Trophoblast cell (in vitro differentiated cells and primary cell): ENCODE measurements around the gene RHOJ.

Source experiments
- DNase-seq, 2 donors: peaks; one replicate each; pipeline ENCODE4 v3.0.0-alpha.2; 2016
- H2AFZ ChIP-seq: 2 replicates; pipeline ENCODE4 v1.6.1; 2013; ENCODE audit warnings: low read length, moderate library complexity, mild to moderate bottlenecking; ENCODE audit not compliant: insufficient read depth, poor library complexity
- H2AK5ac ChIP-seq: 2 replicates; pipeline ENCODE4 v1.6.1; 2013; ENCODE audit warnings: mild to moderate bottlenecking, low read length
- H2BK120ac ChIP-seq: 2 replicates; pipeline ENCODE4 v1.6.1; 2013; ENCODE audit warnings: low read length, mild to moderate bottlenecking, moderate library complexity; ENCODE audit not compliant: insufficient read depth, poor library complexity
- H2BK12ac ChIP-seq: 2 replicates; pipeline ENCODE4 v1.6.1; 2013; ENCODE audit warnings: mild to moderate bottlenecking, low read length, moderate library complexity
- H2BK5ac ChIP-seq: 2 replicates; pipeline ENCODE4 v1.6.1; 2013; ENCODE audit warnings: low read length, low read depth, moderate library complexity, mild to moderate bottlenecking; ENCODE audit not compliant: poor library complexity
- H3K14ac ChIP-seq: 2 replicates; pipeline ENCODE4 v1.6.1; 2013; ENCODE audit warnings: mild to moderate bottlenecking, low read length
- H3K18ac ChIP-seq: 2 replicates; pipeline ENCODE4 v1.6.1; 2013; ENCODE audit warnings: mild to moderate bottlenecking, low read length
- H3K23ac ChIP-seq: 2 replicates; pipeline ENCODE4 v1.6.1; 2013; ENCODE audit warnings: low read length
- H3K27ac ChIP-seq: 2 replicates; pipeline ENCODE4 v1.5.1; 2013; ENCODE audit warnings: low read depth, mild to moderate bottlenecking, inconsistent platforms, low read length, moderate library complexity
- H3K27me3 ChIP-seq: 2 replicates; pipeline ENCODE4 v1.6.1; 2013; ENCODE audit warnings: inconsistent platforms, mild to moderate bottlenecking, low read length, moderate library complexity; ENCODE audit not compliant: insufficient read depth
- H3K36me3 ChIP-seq, 2 experiments: 1 replicate in 1 of 2; 2 replicates in 1 of 2; pipeline ENCODE4 v1.6.1; 2013; ENCODE audit warnings: low read length in 2 of 2, mild to moderate bottlenecking in 2 of 2, moderate library complexity in 1 of 2; ENCODE audit not compliant: insufficient read depth in 2 of 2, control insufficient read depth in 1 of 2
- H3K4ac ChIP-seq: 2 replicates; pipeline ENCODE4 v1.6.1; 2013; ENCODE audit warnings: low read depth, mild to moderate bottlenecking, low read length, moderate library complexity
- H3K4me1 ChIP-seq, 2 experiments: 1 replicate in 1 of 2; 2 replicates in 1 of 2; pipeline ENCODE4 v1.6.1; 2013; ENCODE audit warnings: low read length in 2 of 2, mild to moderate bottlenecking in 2 of 2, moderate library complexity in 1 of 2; ENCODE audit not compliant: insufficient read depth in 2 of 2, control insufficient read depth in 1 of 2
- H3K4me2 ChIP-seq: 2 replicates; pipeline ENCODE4 v1.6.1; 2013; ENCODE audit warnings: inconsistent platforms, mild to moderate bottlenecking, low read length, moderate library complexity
- H3K4me3 ChIP-seq: 2 replicates; pipeline ENCODE4 v1.5.1; 2013; ENCODE audit warnings: mild to moderate bottlenecking, low read depth, low read length, inconsistent platforms
- H3K79me1 ChIP-seq: one replicate; pipeline ENCODE4 v1.6.1; 2013; ENCODE audit warnings: low read length
- H3K79me2 ChIP-seq: 2 replicates; pipeline ENCODE4 v1.6.1; 2013; ENCODE audit warnings: low read length, mild to moderate bottlenecking; ENCODE audit not compliant: control insufficient read depth, insufficient read depth, poor library complexity
- H3K9ac ChIP-seq: 2 replicates; pipeline ENCODE4 v1.6.1; 2013; ENCODE audit warnings: mild to moderate bottlenecking, low read length
- H3K9me3 ChIP-seq: 2 replicates; pipeline ENCODE4 v1.6.1; 2013; ENCODE audit warnings: low read depth, mild to moderate bottlenecking, control low read depth, inconsistent platforms, low read length; ENCODE audit not compliant: insufficient read depth
- H4K12ac ChIP-seq: 2 replicates; pipeline ENCODE4 v1.6.1; 2013; ENCODE audit warnings: low read depth, mild to moderate bottlenecking, low read length, moderate library complexity
- H4K8ac ChIP-seq: 2 replicates; pipeline ENCODE4 v1.6.1; 2013; ENCODE audit warnings: low read depth, mild to moderate bottlenecking, low read length, moderate library complexity
- H4K91ac ChIP-seq: one replicate; pipeline ENCODE4 v1.6.1; 2013; ENCODE audit warnings: low read depth, mild to moderate bottlenecking, low read length, moderate library complexity
- WGBS: extraction: QIAGEN DNeasy Blood & Tissue Kit; methylation state at CpG from one replicate; pipeline ENCODE4 v1.1.7; 2013; ENCODE audit warnings: missing lambda C conversion rate; ENCODE audit not compliant: insufficient read length, insufficient coverage; ENCODE audit errors: extremely low coverage; 5-methylcytosine and 5-hydroxymethylcytosine counted together

RHOJ gene

GRCh38 chr14:63273717-63274655 lies 69.7 kb downstream of the RHOJ start:
- Histone ChIP-seq H3K4me1 (peaks cover 0 to 2% of the 10 kb centered on the region in 2 experiments), H3K9me3 (no peaks in the 10 kb centered on the region), H2BK120ac (no peak overlapping the region), H3K4me3 (no peak overlapping the region), H3K23ac (no peak overlapping the region), H2AFZ (no peak overlapping the region), H3K27me3 (no peaks in the 10 kb centered on the region), H3K4ac (no peak overlapping the region), H3K36me3 (no peaks in the 10 kb centered on the region), H3K27ac (no peak overlapping the region), H2AK5ac (no peak overlapping the region), H3K4me2 (no peak overlapping the region), H4K12ac (no peak overlapping the region), H3K9ac (no peak overlapping the region), H3K14ac (no peak overlapping the region), H4K8ac (no peak overlapping the region), H4K91ac (no peak overlapping the region), H3K79me2 (no peaks in the 10 kb centered on the region), H3K18ac (no peak overlapping the region), H2BK12ac (no peak overlapping the region), H2BK5ac (no peak overlapping the region), H3K79me1 (no peaks in the 10 kb centered on the region)
- no CpG with 5 or more reads among the region's 8 CpGs for WGBS
- peak in 1 of 2 donors; percentile 41 for DNase-seq

GRCh38 chr14:63275611-63276010 lies 71.4 kb downstream of the RHOJ start:
- Histone ChIP-seq H3K4ac (no peak overlapping the region), H4K8ac (no peak overlapping the region), H2BK5ac (no peak overlapping the region), H3K36me3 (no peaks in the 10 kb centered on the region), H3K18ac (no peak overlapping the region), H3K9me3 (no peaks in the 10 kb centered on the region), H4K12ac (no peak overlapping the region), H3K4me1 (peaks cover 0 to 2% of the 10 kb centered on the region in 2 experiments), H3K4me2 (no peak overlapping the region), H3K4me3 (no peak overlapping the region), H3K27me3 (no peaks in the 10 kb centered on the region), H4K91ac (no peak overlapping the region), H2AK5ac (no peak overlapping the region), H2BK120ac (no peak overlapping the region), H2BK12ac (no peak overlapping the region), H3K14ac (no peak overlapping the region), H3K79me2 (no peaks in the 10 kb centered on the region), H3K9ac (no peak overlapping the region), H3K23ac (no peak overlapping the region), H3K27ac (no peak overlapping the region), H3K79me1 (no peaks in the 10 kb centered on the region), H2AFZ (no peak overlapping the region)
- WGBS: no CpG with 5 or more reads among the region's 3 CpGs
- no peak for DNase-seq

- Histone ChIP-seq H2AK5ac (no peak overlapping the region), H4K12ac (no peak overlapping the region), H3K4me1 (peaks cover 0 to 2% of the 10 kb centered on the region in 2 experiments), H4K91ac (no peak overlapping the region), H2AFZ (no peak overlapping the region), H3K79me2 (no peaks in the 10 kb centered on the region), H3K27ac (no peak overlapping the region), H3K9me3 (no peaks in the 10 kb centered on the region), H4K8ac (no peak overlapping the region), H3K36me3 (no peaks in the 10 kb centered on the region), H3K4ac (no peak overlapping the region), H3K9ac (no peak overlapping the region), H2BK12ac (no peak overlapping the region), H3K79me1 (no peaks in the 10 kb centered on the region), H3K14ac (no peak overlapping the region), H3K4me3 (no peak overlapping the region), H3K27me3 (no peaks in the 10 kb centered on the region), H3K18ac (no peak overlapping the region), H2BK120ac (no peak overlapping the region), H3K4me2 (no peak overlapping the region), H3K23ac (no peak overlapping the region), H2BK5ac (no peak overlapping the region)
- no CpG with 5 or more reads among the region's 4 CpGs for WGBS
- no peak for DNase-seq
Observed at GRCh38 chr14:63276016-63276415, 71.8 kb downstream of the RHOJ start.

GRCh38 chr14:63276492-63277342 lies 72.5 kb downstream of the RHOJ start:
- no peak overlapping the region for H2BK12ac ChIP-seq
- no peaks in the 10 kb centered on the region for H3K27me3 ChIP-seq
- H3K4me3 ChIP-seq: no peak overlapping the region
- no peaks in the 10 kb centered on the region for H3K79me2 ChIP-seq
- H3K4me2 ChIP-seq: no peak overlapping the region
- DNase-seq: peak in 1 of 2 donors; percentile 72
- H3K36me3 ChIP-seq: no peaks in the 10 kb centered on the region
- WGBS: no CpG with 5 or more reads among the region's 5 CpGs
- no peak overlapping the region for H2BK5ac ChIP-seq
- no peak overlapping the region for H2AFZ ChIP-seq
- no peak overlapping the region for H3K4ac ChIP-seq
- no peaks in the 10 kb centered on the region for H3K9me3 ChIP-seq
- no peak overlapping the region for H4K91ac ChIP-seq
- H3K79me1 ChIP-seq: no peaks in the 10 kb centered on the region
- H3K18ac ChIP-seq: no peak overlapping the region
- no peak overlapping the region for H4K8ac ChIP-seq
- no peak overlapping the region for H3K23ac ChIP-seq
- H2BK120ac ChIP-seq: no peak overlapping the region
- no peak overlapping the region for H3K9ac ChIP-seq
- H3K27ac ChIP-seq: no peak overlapping the region
- H4K12ac ChIP-seq: no peak overlapping the region
- peaks cover 0 to 2% of the 10 kb centered on the region in 2 experiments for H3K4me1 ChIP-seq
- H3K14ac ChIP-seq: no peak overlapping the region
- no peak overlapping the region for H2AK5ac ChIP-seq
